Middle frontal gyrus (tissue), 1 donor: ENCODE data around the gene AZI2.

Experiments used
- DNase-seq: peaks from one replicate; pipeline ENCODE4 v3.0.0-alpha.2; 2015; ENCODE audit warnings: low spot score; ENCODE audit errors: extremely low spot score

AZI2 gene

GRCh38 chr3:28348629-28349468, at the start of gene AZI2, which contains the start of gene ZCWPW2:
TSS of gene AZI2 (minus strand) at chr3:28348824. CDS start at chr3:28340617, 8,207 bp downstream.
TSS of gene ZCWPW2 (plus strand) at chr3:28348721. CDS start at chr3:28413069, 64,348 bp downstream.
- DNase-seq, result peak; percentile 73

- no peak for DNase-seq
Measured at GRCh38 chr3:28388978-28389377, 40.4 kb upstream of the AZI2 start.

- no peak for DNase-seq
Measured at GRCh38 chr3:28386049-28386448, 37.4 kb upstream of the AZI2 start.

- peak; percentile 14 for DNase-seq
Measured at GRCh38 chr3:28376424-28376823, 27.8 kb upstream of the AZI2 start.

- DNase-seq, result no peak
Measured at GRCh38 chr3:28349469-28350000, 911 bp upstream of the AZI2 start.

- DNase-seq, result no peak
Measured at GRCh38 chr3:28348265-28348628, 377 bp downstream of the AZI2 start.

GRCh38 chr3:28347374-28348264, 1.0 kb downstream of the AZI2 start:
- DNase-seq, result no peak

GRCh38 chr3:28345690-28346089, 2.9 kb downstream of the AZI2 start:
- DNase-seq, result no peak

- DNase-seq, result no peak
Measured at GRCh38 chr3:28343144-28343543, 5.5 kb downstream of the AZI2 start.

GRCh38 chr3:28337230-28337629, 11.4 kb downstream of the AZI2 start:
- DNase-seq, result no peak

- DNase-seq, result no peak
Measured at GRCh38 chr3:28335246-28335645, 13.4 kb downstream of the AZI2 start.

- DNase-seq, result no peak
Measured at GRCh38 chr3:28334552-28334951, 14.1 kb downstream of the AZI2 start.

GRCh38 chr3:28328188-28329151, 20.2 kb downstream of the AZI2 start:
- no peak for DNase-seq

GRCh38 chr3:28326458-28326926, 22.1 kb downstream of the AZI2 start:
- DNase-seq, result no peak

GRCh38 chr3:28322464-28322863, 26.2 kb downstream of the AZI2 start:
- DNase-seq, result no peak

GRCh38 chr3:28320981-28321380, 27.6 kb downstream of the AZI2 start:
- no peak for DNase-seq

- no peak for DNase-seq
Measured at GRCh38 chr3:28317438-28318022, 31.1 kb downstream of the AZI2 start.

GRCh38 chr3:28316226-28316625, 32.4 kb downstream of the AZI2 start:
- no peak for DNase-seq

GRCh38 chr3:28315711-28316110, 32.9 kb downstream of the AZI2 start:
- DNase-seq, result no peak

GRCh38 chr3:28308196-28308595, 40.4 kb downstream of the AZI2 start:
- DNase-seq, result no peak
